HG03066 (cell line): ENCODE results near the gene SYNDIG1.

Experiments
- ATAC-seq: cut with Tn5 transposase; IDR thresholded peaks from one replicate; pipeline ENCODE4 v1.9.1; 2021; ENCODE audit warnings: low read depth; ENCODE audit not compliant: unreplicated experiment

The SYNDIG1 gene

DNA sequence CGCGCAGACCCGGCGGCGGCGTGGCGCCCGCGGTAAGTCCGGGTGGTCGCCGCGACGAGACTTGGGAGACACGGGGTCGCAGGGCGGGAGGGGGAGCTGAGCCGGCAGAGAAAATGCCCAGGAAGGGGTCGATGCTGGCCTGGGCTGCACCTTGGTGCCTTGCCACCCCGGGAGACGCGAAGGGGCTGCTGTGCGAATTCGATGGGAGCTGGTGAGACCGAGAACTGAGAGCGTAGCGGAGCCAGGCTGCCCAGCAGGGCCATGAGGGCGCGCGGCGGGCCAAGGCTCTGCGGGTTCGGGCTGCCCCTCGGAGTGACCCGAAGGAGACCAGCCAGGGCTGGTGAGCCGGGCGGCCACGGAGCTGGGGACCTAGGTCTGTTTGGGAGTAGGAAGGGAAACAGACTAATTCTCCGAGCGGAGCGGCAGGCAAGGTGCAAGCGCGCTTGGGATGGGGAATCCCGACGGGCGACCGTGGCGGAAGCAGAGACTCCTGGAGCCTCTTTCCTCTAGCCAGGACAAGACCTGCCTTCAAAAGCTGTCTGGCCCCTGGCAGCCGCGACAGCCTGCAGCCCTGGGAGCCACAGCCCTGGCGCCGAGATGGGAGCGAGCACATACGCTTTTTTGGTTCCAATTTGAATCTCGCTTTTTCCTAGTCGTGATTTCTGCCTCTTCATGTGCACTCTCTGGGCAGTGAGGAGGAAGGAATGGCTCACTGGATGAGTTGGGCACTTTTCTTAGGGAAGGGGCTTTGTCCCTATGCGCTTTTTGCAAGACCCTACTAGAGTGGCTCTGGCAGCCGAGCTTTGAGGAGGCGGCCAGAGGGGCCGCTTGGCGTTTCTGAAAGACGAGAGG lies 691 bp downstream of the SYNDIG1 start:
- no peak for ATAC-seq

DNA sequence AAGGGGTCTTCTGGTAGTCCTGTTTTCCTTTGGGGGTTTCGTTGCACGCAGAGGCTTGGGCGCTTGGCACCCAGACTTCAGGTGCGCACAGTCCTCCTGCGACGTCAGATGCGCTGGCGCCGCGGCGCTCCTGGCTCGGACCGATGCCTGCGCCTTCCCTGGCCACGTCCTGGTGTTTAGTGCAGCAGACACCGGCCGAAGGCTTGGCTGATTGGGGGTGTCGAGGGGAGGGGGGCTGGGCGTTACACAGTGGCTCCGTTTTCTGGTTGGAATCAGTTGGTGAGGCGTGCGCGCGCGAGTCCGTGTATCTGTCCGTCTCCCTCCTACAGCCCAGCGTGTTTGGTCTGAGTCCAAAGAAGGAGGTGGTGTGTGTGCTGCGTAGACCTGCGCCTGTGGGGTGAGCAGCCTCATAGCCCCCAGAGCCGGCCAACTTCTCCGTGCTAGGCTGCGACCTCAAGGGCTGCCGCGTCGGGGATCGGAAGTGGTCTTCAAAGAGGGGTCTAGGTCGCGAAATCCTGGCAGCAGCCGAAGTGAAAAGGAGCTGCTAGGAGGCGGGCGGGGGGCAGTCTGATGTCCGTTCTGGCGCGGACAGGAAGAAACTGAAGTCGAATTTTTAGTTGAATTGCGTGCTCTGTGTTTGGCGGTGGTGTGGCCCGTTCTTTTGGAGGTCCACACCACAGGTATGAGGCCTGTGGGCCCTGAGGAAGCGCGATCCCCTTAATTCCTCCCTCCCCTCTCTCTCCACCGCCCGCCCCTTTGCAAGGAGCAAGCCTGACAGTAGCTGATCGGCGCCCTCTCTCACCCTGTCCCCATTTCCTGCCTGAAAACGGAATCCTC lies 1.5 kb downstream of the SYNDIG1 start:
- ATAC-seq = no peak

DNA sequence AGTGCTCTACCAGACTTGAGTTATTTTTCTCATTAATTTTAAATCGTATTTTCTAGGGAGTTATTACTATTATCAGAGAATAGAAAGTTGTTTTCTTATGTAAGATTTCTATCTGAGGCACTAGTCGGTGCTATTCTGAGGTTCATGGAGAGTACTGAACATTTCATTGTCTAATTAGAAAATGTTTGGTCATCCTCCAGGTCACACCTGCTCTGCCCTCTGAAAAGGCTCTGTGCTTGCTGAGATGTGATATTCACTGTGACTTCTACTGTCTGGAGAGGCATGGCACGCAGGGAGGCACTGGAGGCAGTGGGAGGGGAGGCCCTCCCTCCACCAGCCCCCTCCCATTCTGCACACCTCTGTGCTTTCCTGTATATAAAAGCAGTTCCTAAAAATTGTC lies 3.0 kb downstream of the SYNDIG1 start:
- ATAC-seq = no peak

DNA sequence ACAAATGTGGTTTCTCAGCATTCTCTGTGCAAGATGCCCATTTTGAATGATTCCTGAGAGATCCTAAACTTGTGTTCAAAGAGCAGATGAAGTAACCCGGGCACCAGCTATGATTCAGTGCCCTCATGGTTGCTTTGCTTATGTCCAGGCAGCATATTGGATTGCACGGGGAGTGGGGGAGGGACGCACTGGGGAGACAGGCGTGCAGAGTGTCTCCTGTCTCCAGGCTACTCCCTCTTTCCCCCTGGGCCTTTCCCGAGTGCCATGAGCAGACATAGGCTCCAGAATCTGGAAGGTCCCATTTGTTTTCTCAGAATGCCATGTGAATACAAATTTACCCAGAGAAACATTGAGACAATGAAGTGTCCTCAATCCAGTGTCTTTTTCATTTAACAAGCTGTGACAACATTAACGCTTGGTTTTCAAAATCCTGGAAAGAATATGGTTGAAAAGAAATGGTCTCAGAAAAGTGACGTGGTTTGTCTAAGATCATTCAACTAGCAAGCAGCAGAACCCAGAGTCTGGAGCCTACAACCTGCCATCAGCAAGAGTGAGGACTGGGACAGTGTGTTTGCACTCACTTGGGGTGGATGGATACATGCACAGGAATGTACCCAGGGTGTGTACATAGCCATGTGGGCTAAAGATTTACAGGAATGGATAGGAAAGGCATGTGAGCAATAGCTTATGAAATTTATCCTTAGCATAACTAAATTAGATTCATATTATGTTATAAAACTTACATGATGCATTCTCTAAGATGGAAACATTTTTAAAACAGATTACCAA lies 4.2 kb downstream of the SYNDIG1 start:
- ATAC-seq = no peak

DNA sequence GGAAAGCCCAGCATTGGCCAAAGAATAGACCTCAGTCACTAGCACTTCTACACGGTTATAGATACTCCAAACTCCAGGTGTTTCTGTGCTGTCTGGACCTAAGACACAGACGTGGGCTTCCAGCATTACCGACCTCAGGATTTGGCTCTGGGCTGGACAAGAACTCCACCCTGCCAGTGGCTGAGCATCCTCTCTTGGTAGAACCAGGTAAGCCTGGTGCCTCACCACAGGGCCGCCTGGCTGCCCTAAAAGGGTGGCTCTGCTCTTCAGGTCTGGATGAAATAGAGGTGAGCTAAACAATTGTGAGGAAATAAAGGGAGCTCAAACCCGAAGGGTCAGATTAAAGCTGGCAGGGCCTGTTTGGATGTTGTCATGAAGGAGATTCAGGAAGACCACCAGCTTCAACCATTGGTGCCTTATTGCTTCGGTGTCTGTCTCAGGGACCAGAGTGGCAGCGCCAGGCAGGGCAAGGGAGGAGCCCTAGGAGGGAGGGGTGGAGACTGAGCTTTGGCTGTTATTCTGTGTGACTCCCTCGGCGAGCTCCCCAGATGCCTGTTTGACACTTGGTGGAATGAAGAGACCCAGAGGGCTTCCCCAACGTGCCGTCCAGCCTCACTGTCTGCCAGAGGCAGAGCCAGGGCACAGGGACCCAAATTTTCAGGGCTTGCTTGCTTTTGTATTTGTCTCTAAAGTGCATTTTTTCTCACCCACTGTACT lies 8.6 kb downstream of the SYNDIG1 start:
- ATAC-seq = no peak

DNA sequence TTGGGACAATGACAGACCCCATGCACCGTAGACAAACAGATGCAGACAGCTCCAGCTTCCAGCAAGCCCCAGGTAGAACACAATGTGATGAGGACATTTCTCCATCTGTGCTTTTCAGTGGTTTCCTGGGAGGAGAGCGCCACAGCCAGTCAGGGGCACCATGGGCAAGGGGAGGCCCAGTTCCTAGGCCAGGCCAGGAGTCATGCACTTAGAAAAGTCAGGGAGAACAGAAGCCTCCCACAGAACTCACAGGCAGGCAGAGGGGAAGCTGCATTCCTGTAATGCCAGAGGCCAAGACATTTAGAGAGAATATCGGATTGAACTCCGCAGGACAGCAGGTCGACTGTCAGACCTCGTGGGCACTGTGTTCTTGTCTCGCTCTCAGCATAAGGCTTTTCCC lies 9.2 kb downstream of the SYNDIG1 start:
- ATAC-seq = no peak

DNA sequence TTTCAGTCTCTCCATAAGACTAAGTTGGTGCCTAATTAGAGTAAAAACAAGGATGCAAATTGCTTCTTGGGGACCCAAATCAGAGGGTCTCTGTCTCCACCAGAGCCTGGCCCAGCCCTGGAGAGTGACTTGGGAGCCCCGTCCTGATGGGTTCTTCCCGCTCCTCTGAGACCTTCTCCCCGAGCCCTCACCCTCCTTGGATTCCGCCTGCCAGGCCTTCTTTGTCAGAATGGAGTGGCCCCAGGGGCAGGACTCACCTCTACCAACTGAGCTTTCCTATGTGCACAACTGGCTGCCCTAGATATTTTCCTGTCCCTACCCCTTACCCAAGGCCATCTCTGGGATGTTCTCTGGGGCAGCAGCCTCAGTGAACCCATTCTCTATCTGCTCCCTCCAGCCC lies 9.7 kb downstream of the SYNDIG1 start:
- no peak for ATAC-seq

DNA sequence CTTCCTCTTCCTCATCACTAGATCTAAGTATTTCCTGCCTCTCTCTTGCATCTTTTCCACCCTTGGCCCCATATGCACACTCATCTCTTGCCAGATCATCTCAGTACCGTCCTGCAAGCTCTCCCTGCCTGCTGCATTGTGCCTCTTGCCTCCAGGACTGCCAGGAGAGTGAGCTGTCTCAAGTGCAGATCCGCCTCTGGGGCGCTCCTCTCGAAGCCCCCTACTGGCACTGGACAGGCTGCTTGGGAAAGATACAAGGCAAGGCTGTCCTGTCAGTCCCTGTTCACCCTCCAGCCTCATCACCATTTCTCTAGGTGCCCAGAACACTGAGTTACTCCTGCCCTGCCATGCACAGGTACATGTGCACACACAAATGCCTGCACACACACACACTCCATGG lies 10.2 kb downstream of the SYNDIG1 start:
- no peak for ATAC-seq

DNA sequence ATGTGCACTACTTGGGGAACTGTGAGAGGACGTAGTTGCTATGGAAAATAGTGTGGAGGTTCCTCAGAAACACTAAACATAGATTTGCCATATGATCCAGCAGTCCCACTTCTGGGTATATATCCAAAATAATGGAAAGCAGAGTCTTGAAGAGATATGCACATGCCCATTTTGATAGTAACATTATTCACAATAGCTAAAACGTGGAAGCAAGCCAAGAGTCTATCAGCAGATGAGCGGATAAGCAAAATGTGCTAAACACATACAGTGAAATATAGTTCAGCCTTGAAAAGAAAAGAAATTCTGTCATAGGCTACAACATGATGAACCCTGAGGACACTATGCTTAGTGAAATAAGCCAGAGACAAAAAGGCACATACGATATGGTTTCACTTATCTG lies 11.1 kb downstream of the SYNDIG1 start:
- no peak for ATAC-seq

DNA sequence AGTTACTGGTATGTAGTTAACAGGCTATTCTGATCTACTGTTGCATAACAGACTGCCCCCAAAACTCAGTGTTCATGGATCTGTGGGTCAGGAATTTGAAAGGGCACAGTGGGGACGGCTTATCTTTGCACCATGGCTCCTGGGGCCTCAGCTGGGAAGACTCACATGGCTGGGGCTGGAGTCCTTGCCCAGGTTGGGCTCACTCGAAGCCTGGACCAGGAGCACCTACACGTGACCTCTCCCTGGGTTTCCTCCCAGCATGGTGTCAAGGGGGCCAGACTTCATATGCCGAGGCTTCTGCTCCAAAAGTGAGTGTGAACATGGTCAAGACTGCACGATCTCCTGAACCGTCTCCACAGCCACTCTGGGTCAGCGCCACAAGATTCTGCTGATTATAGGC lies 11.7 kb downstream of the SYNDIG1 start:
- ATAC-seq = no peak

DNA sequence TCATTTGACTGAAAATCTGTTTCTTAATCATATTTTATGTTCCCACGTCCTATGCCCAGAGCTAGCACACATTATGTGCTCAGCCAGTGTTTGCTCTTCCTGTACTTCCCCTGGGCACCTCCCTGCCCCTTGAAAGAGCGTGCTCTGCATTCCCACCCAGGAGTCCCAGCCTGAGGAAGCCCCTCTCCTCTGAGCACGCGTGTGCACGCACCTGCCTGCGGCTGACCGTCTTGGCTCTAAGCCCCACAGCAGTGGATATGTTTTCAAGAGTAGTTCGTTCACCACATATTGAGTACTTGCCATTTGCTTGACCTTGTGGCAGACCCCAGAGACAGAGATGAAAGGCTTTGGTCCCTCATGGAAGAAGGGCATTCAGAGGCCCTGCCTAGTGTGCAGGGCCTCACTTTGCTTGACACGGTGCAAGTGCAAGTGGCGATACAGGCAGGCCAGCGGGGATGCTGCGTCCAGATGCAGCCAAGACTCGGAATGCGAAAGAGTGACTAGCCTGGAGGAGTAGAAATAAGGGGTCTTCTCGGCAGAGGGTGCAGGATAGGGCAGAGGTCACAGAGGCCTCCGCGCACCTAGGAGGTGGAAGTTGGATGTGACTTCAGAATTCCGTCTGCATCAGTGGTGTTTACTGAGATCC lies 14.1 kb downstream of the SYNDIG1 start:
- no peak for ATAC-seq

DNA sequence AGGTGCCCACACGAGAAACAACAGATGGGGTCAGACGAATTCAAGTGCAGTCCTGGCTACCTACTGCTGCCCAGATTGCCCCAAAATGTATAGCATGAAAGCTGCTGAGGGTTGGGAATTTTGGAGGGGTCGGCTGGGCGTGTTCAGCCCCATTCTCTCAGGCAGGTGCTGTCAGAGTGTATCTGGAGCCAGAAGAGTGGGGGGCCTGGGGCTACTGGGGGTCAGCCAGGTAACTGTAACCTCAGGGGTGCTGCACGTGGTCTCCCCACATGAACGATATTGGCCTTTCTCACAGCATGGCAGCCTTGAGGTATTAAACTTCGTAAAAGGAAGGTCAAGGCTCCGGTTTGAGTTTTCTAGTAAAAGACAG lies 14.6 kb downstream of the SYNDIG1 start:
- no peak for ATAC-seq

DNA sequence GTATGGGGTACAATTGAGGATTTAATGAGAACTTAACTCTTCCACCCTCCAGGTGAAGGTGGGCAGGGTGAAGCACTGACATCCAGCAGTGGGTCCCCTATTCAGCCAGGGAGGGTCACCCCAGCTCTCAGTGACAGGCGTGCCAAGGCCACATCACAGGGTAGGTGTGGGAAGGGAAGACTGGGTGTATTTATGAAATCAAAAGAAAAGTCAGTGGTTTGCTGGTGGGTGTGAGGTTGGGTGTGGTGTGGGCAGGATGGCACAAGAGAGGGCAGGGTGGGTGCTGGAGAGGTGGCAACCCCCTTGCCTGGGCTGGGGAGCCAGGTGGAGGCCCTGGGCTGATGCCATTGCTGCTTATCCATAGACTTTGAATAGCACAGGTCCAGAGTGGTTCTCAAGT lies 16.6 kb downstream of the SYNDIG1 start:
- no peak for ATAC-seq

DNA sequence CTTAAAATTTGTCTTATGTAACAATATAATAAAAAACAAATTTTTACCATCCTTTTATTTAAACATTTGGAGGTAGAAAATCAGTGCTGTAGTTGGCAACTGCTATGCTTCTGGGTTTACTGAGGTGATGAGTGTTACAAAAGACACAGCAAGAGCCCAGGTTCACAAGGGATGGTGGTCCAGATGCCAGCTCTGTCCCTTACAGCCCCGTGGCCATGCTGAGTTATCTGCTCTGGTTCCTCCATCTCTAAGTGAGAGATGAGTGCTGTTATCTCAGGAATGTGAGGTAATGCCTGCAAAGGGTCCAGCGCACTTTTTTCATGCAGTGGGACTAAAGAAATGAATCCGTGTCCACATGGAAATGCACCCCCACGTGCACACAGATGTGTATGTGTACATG lies 17.8 kb downstream of the SYNDIG1 start:
- ATAC-seq = no peak

DNA sequence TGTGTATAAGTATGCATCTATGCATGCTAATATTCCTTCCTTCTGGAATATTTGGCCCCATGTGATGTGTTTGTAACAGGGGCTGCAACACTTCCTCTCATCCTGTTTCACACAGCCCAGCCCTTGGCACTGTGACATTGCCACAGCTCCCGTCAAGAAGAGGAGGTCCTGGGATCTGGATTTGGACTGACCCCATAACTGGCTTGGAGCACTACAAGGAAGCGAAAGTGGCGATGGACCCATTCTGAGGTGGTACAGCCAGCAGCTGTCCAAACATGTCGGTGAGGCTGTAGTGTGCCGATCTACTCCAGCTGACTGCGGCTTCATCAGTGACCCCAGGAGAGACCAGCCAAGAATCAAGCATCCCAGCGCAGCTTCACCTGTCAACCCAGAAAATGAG lies 18.2 kb downstream of the SYNDIG1 start:
- ATAC-seq = no peak

DNA sequence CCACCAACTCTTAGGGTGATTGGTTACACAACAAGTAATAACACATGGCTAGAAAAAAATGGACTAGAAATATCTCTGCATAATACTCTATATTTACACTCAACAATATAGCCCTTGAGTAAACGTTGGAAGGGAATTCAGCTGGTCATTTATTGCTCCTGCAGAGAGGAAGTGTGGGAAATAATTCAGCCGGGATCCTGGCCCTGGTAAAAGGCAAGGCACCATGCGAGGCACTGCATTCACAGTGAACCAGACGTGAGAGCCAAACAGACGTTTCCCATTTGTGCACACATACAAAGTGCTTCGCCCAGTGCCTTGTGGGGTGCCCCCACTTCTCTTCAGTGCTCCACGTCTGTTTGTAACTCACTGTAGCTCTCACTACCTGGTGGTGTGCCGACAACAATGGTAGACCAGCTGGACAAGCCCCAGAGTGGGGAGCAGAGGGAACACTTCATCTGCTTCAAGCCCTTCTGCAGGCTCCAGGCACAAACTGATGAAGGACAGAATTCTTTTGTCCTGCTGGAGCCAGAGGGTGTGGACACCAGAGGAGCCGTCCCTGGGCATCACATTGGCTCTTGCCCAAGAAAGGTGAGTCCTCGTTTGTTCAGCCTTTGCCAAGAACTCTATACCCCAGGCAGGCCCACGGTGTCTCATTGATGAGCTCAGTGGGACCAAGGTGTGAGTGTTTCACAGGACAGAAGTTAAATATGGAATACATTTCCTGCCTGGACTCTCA lies 18.8 kb downstream of the SYNDIG1 start:
- no peak for ATAC-seq

DNA sequence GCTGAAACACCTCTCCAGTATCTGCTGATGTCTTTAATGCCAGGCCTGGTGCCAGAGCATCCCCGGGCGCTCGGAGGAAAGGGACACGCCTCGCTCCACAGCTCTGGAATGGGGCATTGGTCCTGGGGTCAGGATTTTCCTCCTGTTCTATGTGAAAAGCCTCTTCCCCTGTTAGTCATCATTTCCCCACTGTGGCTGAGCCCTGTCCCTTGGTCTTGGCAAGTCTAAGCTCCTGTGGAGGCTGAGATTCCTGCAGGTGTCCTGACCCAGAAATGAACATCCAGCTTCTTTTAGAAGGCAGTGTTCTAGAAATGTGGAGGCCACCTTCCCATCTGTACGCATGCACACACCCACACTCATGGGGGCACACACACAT lies 19.4 kb downstream of the SYNDIG1 start:
- no peak for ATAC-seq

DNA sequence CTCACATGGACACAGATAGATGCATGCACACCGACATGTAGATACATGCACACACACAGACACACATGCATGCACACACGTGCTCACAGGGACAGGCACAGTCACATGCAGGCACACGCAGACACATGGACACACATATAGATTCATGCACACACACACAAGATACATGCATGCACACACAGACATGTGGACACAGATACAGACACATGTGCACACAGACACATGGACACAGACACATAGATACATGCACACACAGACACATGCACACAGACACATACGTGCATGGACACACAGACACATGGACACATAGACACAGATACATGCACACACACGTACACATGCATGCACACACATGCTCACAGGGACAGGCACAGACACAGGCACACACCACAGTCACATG lies 19.8 kb downstream of the SYNDIG1 start:
- no peak for ATAC-seq

DNA sequence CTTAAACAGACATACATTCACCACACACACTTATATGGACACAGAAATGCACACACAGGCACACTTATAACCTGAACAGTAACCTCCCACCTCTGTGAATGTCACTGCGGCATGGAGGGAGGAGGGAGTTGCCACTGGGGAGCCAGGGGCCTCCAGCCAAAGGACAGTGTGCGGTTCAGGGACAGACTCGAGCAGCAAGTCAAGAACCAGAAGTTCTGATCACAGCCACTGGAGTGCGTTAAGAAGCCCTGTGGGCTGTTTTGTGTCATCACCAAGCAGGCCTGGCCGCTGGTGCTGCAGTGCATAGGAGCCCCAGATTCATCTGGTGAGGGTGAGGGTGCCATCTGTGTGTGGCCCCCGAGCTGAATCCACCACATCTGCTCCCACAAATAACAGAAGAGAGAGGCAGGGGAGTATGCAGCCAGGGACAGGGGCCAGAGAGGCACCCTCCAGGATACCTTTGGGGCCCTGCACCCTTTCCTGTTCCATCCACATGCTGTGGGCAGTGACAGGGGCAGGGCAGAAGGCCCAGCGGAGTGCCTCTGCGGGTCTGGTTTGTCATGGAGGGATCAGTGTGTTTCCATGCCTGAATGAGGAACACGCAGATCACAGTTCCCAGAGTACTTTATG lies 20.3 kb downstream of the SYNDIG1 start:
- no peak for ATAC-seq
